Measurements from ENCODE around the gene CAMK2A.

CAMK2A gene

DNA sequence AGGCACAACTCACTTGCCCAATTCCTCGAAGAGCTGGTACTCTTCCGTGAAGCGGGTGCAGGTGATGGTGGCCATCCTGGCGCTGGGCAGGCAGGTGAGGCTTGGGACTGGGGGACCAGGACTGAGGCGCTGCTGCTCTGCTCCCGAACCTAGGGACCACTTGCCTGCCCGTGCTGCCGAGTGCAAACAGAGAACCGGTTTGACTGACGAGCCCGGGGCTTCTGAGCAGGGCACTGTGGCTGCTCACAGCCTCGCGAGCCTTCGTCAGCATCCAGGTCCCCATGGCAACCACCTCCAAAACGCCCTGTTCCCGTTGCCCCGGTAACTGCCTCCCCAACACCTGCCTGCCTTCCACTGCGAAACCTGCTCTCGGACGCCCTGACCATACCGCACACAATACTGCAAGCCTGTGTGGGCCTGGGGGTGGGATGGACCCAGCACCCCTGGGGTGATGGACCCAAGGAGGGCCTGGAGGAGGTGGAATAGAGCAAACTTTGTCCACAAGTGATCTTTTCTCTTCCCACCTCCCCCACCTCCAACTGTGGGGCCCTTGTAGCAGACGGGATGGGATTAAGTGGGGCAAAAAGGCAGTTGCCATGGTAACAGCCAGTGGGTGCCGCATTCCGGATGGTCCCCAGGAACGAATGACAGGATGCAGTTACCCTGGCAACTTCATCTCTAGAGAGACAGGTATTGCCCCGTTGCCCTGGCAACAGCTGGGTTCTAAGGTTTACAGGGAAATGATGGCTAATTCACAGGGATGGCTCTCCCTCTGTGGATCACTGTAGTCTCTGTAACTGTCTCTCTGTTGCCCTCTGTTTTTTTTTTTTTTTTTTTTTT lies at the start of gene CAMK2A:
Gene CAMK2A (minus strand): TSS at position 223 of the 840 bp plus-strand sequence. CDS start 148 bp downstream, at position 75.
- DNase-seq = peak; percentile 3

DNA sequence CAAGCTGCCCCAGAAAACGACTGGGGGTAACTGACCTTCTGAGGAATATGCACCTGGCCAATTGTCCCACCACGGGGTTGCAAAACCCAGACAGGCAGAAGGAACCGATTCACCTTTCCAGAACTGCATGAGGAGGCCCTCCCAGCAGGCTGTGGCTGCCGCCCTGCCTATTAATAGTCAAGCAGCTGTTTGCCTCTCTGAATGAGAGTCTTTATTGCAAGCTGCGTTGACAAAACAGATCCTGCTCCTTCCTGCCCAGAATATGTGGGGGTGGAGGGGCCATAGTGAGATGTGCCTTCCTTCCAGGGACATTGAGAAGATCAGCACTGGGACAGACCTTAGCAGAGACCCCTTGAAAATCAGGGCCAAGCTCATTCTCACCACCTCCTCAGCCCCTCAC lies 49.6 kb upstream of the CAMK2A start:
- DNase-seq = no peak

DNA sequence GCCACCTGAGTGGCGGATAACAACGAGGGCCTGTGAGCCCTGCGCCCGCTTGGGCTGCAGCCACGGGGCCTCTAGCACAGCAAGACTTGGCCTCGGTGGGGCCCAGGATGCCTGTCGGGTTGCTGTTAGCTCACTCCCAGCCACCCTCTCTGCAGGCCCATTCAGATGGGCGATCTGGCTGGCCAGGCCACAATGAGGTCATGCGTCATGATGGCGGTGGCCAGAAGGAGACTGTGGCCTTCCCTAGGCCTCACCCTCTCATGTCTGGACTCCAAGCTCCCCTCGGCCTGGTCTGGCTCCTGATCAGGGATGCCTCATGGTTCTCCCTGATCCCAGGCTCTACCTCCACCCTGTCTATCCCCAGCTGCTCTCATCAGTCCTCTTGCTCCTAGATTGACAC lies 49.0 kb upstream of the CAMK2A start:
- DNase-seq = no peak

DNA sequence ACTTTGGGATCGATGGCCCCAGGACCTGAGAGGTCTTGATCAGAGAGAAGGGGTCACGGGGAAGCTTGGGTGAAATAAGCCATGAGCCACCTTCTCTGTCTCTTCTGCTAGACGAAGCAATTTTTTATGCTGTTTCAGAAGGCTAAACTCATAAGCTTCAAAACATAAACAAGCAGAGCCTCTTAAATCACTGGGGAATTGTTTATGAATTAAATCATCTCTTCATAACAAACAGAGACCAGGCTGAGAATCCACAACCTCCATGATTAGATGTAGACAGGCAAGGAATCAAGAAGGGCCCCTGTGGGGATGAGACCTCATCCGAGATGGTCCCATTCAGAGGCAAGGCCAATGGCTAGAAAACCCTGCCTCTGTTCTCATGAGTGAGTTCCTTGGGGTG lies 46.2 kb upstream of the CAMK2A start:
- no peak for DNase-seq

DNA sequence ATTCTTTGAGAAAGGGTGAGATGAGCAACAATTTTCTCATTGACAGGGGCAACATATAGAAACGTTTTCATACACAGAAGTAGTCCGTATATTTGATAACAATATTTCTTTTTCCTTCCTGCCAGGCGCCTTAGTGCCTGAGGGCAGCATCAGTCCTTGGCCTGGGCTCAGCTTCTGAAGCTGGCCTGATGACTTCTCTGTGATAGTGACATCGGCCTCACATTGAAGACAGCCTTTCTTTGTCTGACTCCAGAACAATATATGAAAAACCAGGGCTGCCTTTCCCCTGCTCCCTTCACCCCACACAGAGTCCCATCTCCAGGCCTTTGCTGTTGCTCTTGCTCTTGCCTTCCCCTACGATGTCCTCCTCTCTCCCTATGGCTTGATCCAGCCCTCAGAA lies 43.8 kb upstream of the CAMK2A start:
- DNase-seq = no peak

DNA sequence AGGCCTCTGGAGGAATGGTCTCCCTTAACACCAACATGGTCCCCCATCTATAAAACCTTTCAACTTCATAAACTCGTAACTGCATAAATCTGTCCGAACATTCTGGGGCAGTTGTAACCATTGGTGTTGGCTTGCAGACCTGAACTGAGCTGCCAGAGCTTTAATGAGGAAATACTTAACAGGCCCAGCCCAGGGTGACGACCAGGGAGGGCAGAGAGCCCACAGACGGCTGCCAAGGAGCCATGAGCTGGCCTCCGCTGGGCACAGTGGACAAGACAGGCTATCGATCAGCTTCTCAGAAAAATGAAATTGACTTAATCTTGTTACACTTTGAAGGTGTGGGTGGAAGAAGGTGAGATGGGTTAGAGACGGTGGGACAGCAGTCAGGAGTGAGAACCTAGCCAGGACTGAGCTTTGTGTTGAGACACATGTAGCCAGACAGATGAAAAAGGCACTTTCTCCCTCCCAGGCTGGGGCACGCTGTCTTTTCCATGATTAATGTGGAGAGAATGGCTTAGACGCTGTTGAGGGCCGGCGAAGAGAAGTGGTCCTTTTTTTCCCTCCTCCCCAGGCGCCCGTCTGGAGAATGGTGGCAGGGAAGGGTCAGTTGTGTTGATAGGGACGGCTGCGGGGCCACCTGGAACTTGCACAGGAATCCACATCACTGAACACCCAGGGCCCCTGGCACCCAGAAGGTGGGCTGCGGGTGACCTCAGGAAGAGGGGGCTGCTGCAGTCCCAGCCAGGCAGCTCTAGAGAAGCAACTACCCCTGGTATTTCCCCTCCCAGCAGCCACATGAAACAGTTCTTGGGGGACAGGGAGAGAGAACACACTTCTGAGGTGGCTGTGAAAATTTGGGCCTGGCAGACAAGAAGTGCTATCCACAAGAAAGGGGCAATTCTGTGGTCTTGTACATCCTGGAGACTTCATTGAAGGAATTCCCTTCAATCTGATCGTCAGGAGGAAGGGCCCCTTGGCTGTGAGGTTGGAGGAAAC lies 40.6 kb upstream of the CAMK2A start:
- DNase-seq = no peak

DNA sequence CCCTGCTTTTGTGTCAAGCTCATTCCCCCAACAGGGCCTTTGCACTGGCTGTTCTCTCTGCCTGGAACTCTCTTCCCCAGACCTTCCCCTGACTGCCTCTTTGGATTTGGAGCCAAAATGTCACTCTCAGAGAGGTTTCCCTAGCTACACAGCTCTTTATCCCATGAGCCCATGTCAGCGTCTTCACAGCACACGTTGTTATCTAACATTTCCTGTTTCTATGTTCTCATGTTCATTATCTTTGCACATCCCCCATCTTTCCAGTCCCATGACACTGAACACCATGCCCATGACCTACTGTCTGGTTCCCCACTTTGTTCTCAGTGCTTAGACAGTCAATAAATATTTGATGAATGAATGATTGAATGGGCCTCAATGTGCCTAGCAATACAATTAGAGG lies 39.5 kb upstream of the CAMK2A start:
- DNase-seq = no peak

DNA sequence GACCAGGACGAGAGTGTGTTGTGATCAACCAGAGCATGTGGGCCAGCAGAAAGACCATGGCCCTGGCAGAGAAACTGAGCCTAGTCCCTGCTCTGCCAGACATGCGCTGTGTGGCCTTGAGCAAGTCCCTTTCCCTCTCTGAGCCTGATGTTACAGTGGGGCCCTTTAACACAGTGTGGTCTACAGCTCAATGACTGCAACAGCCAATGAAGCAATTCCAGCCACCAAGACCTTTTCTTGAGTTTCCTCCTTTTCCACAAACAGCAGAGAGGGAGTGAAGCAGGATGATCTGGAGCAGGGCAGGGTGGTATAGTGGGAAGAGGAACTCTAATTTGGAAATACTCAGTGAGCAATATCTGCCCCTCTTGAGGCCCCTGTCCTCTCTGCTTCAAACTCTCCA lies 38.9 kb upstream of the CAMK2A start:
- no peak for DNase-seq

DNA sequence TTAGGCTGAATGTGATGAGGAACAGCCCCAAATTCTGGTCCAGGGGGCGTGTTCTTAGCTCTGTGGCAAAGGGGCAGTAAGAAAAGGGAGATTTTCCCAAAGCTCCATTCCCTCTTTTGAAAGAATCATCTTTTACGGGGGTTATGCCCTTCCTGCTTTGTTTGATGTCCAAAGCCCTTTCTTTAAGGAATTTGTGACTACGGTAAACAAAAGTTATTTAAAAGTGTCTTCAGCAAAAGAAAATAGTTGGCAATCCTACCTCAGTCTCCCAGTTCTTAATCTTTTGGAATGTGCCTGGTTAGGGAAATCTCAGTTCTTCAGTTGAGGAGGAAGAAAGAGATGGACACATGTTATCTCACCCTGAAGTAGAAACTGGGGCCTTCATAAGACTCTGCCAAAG lies 37.6 kb upstream of the CAMK2A start:
- no peak for DNase-seq

DNA sequence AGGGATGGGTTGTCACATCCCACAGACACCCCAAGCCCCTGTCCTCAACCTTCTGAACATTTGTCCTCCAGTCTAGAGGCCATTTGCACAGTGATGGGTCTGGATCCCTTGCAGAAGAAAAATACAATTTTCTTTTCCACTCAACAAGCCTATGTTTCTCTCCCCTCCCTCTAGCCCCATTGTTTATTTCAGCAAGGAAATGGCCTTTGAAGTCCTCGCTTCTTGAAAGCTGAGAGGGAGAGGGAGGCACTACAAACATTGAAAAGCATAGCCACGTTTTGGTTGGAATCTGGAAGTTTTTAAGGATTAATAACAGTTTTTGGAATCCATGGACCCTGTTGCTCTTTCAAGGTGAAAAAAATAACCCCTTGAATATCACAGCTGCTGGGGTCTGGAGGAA lies 37.1 kb upstream of the CAMK2A start:
- no peak for DNase-seq

DNA sequence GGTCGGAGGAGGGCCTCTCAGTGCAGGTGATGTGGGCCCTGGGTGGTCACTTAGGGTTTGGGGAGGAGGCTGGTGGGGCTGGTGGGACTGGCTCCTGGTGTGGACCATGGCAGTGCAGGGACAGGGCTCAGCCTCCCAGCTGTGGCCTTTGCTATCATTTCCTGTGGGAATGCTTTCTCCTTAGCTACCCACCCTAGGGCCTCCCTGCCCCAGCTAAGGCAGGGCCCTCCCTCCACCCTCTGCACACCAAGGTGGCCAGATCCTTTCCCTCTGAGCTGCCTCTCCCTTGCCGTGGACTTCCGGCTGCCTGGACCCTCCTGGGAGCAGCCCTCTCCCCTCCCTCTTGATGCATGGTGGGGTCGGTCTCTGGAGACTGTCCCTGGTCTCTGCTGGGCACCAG lies 35.9 kb upstream of the CAMK2A start:
- no peak for DNase-seq

DNA sequence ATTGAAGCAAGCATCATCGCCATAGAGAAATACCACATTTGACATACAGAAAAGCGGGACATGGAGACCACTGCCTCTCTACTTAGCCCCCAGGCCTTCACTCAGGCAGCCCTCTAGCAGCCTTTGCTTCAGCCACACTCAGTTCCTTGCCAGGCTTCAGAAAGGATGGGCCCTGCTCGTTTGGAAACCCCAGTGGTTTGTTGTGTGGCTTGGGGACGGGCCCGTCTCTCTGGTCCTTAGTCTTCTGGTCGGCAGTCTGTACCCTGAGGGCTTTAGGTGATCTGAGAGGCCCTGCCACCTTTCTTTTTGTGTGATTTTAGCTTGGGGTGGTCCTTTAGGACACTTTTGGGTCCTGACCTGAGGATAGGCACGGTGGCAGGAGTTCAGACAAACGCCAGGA lies 34.2 kb upstream of the CAMK2A start:
- no peak for DNase-seq

DNA sequence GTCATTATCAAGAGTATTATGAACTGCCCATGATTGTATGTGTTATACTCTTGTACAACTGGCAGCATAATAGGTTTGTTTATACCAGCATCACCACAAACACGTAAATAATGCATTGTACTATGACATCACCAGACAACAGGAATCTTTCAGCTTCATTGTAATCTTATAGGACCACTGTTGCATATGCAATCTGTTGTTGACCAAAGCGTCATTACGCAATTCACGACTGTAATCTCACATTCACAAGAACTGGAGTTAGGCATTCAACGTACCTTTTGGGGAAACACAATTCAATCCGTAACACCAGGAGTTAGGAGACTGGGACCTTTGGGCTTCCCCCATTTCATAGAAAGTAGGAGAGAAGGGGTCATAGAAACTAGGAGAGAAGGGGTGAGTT lies 33.5 kb upstream of the CAMK2A start:
- no peak for DNase-seq

DNA sequence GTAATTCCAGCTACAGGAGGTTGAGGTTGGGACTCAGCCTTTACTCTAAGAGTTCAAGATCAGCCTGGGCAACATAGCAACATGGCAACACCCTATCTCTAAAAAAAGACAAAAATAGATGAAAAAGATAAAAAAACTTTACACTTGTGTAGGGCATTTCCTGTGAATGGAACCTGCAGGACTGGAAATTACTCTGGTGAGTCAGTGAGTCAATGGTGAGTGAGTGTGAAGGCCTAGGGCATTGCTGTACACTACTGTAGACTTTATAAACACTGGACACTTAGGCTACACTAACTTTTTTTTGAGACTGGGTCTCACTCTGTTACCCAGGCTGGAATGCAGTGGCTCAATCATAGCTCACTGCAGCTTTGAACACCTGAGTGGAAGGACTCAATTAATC lies 32.6 kb upstream of the CAMK2A start:
- no peak for DNase-seq

DNA sequence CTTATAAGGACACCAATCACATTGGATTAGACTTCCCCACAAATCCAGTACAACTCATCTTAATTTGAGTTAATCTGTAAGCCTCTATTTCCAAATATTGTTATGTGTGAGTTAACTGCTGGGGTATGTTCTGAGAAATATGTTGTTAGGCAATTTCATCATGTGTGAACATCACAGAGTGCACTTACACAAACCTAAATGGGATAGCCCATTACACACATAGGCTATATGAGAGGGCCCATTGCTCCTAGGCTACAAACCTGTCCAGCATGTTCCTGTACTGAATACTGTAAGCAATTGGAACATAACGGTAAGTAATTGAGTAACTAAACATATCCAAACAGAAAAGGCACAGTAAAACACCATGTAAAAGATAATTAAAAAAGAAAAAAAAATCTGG lies 32.2 kb upstream of the CAMK2A start:
- DNase-seq = no peak

DNA sequence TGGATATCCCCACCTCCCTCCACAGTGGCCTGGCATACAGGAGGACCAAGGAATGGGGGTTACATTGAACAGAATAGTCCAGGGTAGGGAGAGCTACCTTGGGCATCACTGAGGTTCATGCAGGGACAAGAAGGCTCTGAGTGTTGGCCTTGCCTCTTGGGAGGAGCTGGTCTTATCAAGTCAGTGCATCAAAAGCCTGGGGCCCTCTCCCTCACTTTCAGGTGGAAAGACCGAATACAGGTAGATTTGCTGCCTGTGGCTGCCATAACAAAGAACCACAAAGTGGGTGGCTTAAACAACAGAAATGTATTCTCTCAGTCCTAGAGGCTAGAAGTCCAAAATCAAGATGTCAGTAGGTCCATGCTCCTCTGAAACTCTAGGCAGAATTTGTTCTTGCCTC lies 31.6 kb upstream of the CAMK2A start:
- DNase-seq = no peak

DNA sequence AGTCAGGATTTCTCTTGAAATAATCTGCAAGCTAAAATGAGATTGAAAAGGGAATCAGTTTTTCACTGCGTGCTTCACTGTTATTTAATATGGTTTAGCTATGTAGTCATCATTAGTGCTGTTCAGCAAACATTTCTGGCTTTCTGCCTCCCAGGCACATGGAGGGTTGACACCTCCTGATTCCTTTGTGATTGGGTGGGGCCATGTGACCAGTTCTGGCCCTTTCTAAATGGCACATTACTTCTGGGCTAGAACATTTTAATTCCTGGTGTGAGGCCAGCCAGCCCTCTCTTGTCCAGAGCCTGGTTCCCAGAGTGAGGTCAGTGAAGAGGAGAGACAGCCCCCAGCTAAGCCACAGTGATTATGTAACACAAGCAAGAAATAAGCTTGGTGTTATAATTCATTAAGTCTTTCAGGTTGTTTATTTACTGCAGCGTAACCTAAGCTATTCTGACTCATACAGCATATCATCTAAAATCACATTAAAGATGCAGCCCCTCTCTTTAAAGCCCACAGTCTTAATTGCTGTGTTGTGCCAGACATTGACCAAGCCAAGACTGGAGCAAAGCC lies 30.6 kb upstream of the CAMK2A start:
- DNase-seq = no peak

DNA sequence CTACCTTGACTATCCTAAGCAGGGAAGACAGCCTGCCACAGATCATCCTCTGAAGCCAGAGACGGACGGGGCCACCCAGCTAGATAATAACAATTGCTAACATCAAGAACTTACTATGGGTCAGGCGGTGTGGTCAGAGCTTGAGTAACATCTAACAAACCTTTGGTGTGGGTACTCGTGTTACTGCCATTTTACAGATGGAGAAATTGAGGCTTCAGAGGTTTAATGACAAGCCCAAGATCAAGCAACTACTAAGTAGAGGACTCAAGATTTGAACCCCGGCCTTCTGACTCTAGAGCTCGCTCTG lies 29.9 kb upstream of the CAMK2A start:
- DNase-seq = no peak

DNA sequence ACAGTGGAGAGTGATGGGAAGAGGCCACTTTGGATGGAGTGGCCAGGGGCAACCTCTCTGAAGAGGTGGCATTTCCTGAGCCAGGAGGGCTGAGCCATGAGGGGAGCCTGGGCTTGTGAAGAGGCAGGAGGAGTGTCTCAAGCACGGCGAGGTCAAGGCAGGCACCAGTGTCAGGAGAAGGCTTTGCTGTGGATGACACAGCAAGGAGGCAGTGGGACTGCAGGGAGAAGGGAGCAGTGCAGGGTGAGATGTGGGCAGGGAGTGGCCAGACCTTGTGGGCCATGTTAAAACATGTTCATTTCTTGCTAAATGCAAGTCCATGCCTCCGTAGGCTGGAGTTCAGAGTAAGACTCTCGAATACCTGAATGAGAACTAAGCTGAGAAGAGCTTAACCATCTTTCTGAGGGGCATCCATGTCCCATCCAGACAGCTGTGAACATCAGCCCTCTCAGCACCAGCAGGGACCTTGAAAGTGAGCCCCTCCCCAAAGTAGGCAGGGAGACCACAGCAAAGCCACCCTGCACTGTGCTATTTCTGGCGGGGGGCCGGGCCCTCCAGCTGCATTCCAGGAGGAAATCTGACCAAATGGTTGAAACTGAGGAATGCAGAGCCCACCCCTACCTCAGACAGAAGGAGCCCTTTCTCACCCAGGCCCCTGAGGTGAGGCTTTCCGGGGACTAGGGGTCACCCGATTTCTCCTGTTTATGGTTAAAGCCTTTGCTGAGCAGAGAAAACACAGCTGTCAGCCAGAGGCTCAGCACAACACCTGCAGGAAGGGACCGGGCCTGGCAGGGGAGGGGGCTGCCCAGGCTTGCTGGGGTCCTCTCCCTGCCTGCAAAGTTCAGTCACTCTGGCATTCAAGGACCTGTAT lies 29.3 kb upstream of the CAMK2A start:
- no peak for DNase-seq

DNA sequence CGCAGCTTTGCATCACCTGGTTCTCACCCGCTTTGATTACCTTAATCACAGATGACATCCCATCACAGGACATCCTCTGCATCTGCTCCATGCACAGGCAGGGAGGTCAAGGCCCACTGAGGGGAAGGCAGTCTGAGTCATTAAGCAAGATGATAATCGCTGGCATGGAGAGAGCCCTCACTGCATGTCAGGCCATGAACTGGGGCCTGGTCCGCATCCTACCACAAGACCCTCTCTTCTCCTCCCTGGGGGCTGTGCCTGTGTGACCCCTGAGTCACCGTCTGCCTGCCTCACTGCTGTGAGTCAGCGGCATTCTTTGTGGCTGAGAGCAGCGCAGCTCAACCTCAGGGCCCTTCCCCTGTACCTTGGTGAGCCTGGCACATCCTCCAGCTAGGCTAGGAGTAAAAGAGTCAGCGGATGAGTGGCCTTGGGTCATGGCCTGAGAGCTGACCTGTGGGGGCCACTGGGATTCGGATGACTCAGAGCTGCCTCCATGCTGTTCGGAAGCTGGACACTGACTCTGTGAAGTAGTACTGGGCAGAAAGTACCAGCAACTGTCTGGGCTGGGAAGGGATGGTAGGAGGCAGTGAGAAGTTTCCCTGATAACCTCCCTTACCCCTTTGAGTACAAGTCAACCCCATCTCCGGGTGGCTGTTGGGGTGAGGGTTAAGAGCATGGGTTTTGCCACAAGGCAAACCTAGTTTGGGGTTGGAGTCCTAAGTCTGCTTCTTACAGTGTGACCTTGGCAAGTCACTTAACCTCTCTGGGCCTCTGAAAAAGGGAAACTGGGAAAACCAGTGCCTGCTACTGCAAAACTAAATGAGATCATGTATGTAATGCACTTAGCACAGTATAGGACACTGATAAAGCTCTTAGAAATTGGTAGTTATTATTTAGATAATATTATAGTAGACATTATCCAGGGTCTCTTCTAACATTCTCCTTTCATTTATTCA lies 27.8 kb upstream of the CAMK2A start:
- DNase-seq = no peak

DNA sequence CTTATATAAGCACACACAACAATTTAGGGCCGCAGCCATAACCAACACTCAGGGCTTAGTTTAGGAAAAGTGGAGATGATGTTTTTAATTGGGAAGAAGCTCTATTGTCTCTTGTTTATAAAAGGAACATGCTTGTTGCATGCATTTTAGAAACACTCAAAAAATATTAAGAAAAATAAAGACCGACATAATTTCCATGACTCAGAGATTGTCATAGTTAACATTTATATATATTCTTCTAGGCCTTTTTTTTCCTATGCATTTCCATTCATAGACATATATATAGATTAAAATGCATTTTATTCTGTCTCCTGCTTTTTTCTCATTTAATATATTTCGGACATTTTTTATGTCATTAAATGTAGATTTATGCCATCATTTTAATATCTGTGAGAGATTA lies 26.7 kb upstream of the CAMK2A start:
- no peak for DNase-seq

DNA sequence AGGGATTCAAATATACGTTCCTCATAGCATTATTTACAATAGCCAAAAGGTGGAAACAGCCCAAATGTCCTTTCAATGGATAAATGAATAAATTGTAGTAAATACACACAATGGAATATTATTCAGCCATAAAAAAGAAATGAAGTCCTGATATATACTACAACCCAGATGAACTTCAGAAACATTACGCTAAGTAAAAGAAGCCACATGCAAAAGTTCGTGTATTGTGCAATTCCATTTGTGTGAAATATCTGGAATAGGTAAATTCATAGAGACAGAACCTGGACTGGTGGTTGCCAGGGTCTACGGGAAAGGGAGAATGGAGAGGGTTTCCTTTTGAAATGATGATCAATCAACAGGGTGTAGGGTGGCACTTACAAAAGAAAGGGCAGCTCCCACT lies 25.7 kb upstream of the CAMK2A start:
- no peak for DNase-seq

Data from DMS79 treated with DMSO at 0.1 percent for 48 hours (cell line).